ENCODE measurements around the gene XG.

The XG gene

DNA sequence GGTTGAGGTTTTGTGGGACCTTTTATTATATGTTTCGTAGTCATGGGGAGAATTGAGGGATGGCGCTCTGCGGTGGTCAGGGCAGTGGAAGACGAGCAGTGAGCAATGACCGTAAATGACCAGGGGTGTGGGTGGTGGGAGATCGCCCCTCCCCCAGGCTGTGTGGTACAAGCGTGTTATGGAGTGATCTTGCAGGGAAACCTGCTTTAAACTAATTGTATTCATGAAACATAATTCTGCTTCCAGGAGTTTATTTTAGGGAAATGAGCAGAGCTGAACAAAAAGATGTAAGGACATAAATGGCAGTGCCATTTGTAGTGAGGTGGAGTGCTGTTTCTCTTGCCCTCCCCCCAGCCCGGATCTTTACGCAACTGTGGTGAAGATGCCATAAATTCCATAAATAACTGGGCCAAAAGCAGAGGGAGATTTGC is 97.0 kb downstream of the XG start:
- H3K36me3 Mint-ChIP-seq, result no peaks in the 10 kb centered on the region
- no peak overlapping the region for H3K4me3 Mint-ChIP-seq
- H3K27ac Mint-ChIP-seq, result no peak overlapping the region
- ATAC-seq, result no peak
- no peaks in the 10 kb centered on the region for H3K4me1 Mint-ChIP-seq
- H3K9me3 Mint-ChIP-seq, result no peaks in the 10 kb centered on the region
- no peaks in the 10 kb centered on the region for H3K27me3 Mint-ChIP-seq

DNA sequence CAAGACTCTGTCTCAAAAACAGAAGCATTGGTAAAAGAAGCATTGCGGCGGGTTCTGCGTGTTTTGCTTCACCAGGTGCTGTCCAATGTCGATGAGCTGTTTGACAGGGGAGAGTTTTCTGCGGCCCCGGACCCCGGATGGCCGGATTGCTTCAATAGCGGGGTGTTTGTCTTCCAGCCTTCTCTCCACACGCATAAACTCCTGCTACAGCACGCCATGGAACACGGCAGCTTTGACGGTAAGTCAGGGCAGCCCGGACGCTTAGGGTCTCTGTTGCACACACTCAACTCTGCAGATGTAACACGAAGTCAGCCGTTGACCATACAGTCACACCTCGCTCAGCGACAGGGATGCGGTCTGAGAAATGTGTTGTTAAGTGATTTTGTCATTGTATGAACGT is 103.1 kb downstream of the XG start:
- no peak for ATAC-seq
- H3K27me3 Mint-ChIP-seq, result no peaks in the 10 kb centered on the region
- H3K36me3 Mint-ChIP-seq, result no peaks in the 10 kb centered on the region
- no peaks in the 10 kb centered on the region for H3K4me1 Mint-ChIP-seq
- H3K4me3 Mint-ChIP-seq, result no peak overlapping the region
- no peak overlapping the region for H3K27ac Mint-ChIP-seq
- H3K9me3 Mint-ChIP-seq, result no peaks in the 10 kb centered on the region

DNA sequence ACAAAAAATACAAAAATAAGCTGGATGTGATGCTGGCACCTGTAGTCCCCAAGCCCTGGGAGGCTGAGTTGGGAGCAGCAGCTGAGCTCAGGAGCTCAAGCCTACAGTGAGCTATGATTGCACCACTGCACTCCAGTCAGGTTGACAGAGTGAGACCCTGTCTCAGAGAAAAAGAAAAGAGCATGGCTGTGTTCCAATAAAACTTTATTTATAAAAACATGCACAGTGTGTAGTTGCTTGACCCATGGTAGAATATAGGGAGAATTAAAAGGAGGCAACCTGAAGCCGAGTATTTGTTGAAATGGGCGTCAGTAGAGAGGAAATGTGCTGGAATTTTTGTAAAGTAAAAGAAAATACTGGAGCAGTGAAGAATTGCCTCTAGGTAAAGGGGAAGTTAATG is 103.9 kb downstream of the XG start:
- Mint-ChIP-seq H3K36me3 (no peaks in the 10 kb centered on the region), H3K4me3 (no peak overlapping the region), H3K27me3 (no peaks in the 10 kb centered on the region), H3K27ac (no peak overlapping the region), H3K4me1 (no peaks in the 10 kb centered on the region), H3K9me3 (no peaks in the 10 kb centered on the region)
- no peak for ATAC-seq

DNA sequence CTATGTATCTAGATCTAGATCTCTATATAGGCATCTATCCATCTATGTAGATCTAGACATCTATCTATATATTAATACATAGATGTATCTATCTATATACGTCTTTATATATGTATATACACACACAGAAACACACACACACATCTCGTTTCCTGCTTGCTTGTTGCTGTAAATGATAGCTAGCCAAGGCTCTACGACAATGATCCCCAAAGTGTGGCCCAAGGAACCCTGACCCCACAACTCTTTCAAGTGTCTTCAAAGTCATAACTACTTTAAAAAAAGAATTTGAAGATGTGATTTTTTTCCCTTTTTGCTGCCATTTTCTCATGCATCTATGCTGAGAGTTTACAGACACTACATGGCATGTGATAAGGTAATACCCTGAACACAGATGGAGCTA is 105.7 kb downstream of the XG start:
- no peak for ATAC-seq
- H3K9me3 Mint-ChIP-seq, result no peaks in the 10 kb centered on the region
- no peak overlapping the region for H3K27ac Mint-ChIP-seq
- H3K36me3 Mint-ChIP-seq, result no peaks in the 10 kb centered on the region
- H3K4me3 Mint-ChIP-seq, result no peak overlapping the region
- peaks cover 11% of the 10 kb centered on the region for H3K27me3 Mint-ChIP-seq
- no peaks in the 10 kb centered on the region for H3K4me1 Mint-ChIP-seq

DNA sequence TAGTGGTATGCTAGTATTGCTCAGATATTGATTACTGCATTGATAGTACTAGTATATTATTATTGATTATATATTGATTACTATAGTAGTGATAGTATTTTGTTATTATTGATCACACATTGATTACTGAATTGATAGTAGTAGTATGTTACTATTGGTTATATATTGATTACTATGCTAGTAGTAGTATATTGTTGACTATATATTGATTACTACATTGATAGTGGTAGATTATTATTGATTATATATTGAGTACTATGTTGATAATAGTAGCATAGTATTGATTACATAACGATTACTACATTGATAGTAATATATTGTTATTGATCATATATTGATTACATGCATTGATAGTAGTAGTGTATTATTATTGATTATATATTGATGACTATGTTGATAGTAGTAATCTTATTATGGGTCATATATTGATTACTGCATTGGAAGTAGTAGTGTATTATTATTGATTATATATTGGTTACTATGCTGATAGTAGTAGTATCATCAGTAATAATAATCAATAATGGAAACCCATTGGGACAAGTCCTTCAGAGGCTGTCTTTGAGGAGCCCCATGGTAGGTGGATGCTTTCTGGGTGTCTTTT is 107.5 kb downstream of the XG start:
- Mint-ChIP-seq H3K36me3 (no peaks in the 10 kb centered on the region), H3K27ac (no peak overlapping the region), H3K27me3 (peaks cover 11% of the 10 kb centered on the region), H3K9me3 (no peaks in the 10 kb centered on the region), H3K4me1 (no peaks in the 10 kb centered on the region), H3K4me3 (no peak overlapping the region)
- no peak for ATAC-seq

DNA sequence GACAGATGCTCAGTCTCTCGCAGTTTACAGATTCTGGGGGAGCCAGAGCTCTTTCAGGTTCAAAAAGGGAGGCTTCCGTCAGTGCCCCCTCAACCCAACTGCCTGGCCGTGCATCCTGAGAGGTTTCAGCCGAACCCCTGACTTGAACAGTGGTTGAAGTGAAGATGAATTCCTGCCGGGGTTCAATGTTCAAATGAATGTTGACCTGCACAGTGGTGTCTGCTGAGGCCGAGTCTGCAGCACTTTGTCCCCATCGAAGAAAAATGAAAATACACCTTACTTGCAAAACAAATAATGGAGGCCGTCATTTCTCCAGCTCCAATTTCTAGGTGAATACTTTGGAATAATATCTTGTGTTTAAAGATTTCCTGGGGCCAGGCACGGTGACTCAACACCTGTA is 110.6 kb downstream of the XG start:
- no peaks in the 10 kb centered on the region for H3K9me3 Mint-ChIP-seq
- H3K27ac Mint-ChIP-seq, result no peak overlapping the region
- H3K36me3 Mint-ChIP-seq, result no peaks in the 10 kb centered on the region
- peaks cover 11% of the 10 kb centered on the region for H3K27me3 Mint-ChIP-seq
- no peak overlapping the region for H3K4me3 Mint-ChIP-seq
- H3K4me1 Mint-ChIP-seq, result no peaks in the 10 kb centered on the region
- ATAC-seq, result no peak

DNA sequence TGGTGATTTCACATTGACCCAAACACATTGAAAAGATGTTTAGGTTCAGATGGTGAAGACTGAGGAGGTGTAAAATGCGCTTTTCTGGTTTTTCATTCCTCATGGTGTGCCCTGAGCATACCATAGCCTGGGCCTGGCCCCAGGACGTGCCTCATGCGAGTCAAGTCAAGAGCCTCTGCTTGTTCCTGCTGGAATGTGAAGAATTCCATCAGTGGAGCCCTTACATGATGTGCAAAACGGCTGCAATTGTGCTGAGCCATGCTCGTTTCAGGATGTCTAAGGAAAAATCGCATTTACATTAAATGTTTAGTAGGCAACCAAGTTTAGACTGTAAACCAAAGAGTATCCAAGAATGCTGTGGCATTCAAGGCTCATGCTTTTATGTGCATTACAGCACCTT is 111.8 kb downstream of the XG start:
- H3K9me3 Mint-ChIP-seq, result no peaks in the 10 kb centered on the region
- no peak for ATAC-seq
- peaks cover 11% of the 10 kb centered on the region for H3K27me3 Mint-ChIP-seq
- H3K36me3 Mint-ChIP-seq, result no peaks in the 10 kb centered on the region
- no peaks in the 10 kb centered on the region for H3K4me1 Mint-ChIP-seq
- H3K27ac Mint-ChIP-seq, result no peak overlapping the region
- no peak overlapping the region for H3K4me3 Mint-ChIP-seq

All from stimulated activated memory B cell treated with anti-CD40 and anti-IgM and Interleukin-4, amounts not matched to agents 10 μg/mL and 1 μg/mL and 100 μg/mL, for 72 hours (primary cell).